ENCODE results near the gene RHOG.
"Not testable (repeated sequence)": the region's sequence is repeated elsewhere in the genome, so short reads cannot be mapped to it uniquely, and the experiment has no call there.

The RHOG gene

DNA sequence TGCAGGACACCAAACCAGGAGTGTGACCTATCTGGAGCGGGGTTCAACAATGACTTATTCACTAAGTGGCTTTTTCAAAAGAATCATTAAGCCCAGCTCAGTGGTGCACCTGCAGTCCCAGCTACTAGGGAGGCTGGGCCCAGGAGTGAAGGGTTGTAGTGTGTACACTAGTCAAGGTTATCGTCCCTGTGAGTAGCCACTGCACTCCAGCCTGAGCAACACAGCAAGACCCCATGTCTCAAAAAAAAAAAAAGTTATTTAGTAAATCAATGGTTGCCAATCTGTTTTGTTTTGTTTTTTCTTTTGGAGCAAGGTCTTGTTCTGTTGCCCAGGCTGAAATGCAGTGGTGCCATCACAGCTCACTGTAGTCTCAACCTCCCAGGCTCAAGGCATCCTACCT, 7.9 kb downstream of the RHOG start:
- DNase-seq: no peak

DNA sequence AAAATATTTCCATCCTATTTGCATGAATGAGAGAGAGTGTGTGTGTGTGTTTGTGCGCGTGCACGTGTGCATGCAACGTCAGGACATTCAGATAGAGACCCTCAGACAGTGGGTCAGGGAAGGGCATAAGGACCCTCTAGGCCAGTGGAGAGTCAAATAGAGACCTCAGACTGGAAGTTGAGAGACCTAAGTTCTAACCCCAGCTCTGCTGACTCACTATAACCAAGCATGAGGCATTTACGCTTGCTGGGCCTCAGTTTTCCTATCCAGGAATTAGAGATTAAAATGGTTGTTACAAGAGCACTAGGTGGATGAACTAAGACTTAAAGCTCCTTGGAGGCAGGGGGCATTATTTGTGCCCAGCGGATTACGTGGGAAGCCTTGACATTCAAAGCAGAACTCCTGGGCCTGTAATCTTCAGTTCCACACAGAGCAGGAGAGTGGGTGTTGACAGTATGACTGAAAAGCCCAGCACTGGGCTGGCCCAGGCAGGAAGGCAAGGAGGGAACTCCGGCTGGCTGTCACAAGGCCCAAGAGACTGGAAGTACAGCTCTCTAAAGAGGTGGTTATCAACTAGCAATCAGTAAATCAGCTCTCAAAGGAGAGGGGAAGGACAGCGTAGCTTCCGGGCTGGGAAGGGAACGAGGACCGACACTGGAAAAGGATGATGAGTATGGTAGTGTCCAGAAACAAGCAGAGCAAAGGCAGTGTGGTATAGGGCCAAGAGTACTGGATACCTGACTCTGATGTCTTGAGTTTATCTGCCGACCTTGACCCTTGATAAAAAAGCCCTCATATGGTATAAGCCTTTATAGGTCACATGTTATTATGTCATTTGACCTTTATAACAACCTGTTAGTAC, 9.2 kb downstream of the RHOG start:
- DNase-seq: no peak

DNA sequence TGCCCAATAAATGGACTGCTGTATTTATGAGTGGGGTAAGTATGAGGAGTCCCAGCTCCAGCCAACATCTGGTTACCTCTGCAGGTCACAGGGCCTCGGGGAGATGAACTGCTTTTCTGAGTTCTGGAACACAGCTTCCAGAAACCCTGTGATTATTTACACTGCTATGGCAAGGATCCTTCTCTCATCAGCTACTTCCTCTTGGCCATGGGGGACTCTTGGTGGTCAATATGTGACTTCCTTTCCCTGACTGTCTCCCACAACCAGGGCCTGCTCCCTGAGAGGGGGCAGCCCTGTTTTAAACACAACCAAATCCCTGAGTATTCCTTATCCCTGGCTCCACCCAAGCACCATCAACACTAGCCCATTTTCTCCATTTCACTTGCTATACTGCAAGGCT, 10.0 kb downstream of the RHOG start:
- no peak for DNase-seq

DNA sequence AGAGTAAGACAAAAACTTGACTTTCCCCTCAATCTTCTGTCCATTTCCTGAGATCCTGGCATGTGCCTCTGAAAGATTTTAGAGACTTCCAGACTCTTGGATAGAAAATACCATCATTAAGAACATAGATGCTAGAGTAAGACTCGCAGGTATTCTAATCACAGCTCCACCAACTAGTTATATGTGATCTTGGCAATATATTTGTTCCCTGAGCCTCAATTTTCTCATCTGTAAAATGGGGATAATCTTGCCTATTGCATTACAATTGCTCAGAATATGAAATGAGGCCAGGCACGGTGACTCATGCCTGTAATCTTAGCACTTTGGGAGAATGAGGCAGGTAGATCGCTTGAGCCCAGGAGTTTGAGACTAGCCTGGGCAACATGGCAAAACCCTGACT, 10.7 kb downstream of the RHOG start:
- DNase-seq: no peak

DNA sequence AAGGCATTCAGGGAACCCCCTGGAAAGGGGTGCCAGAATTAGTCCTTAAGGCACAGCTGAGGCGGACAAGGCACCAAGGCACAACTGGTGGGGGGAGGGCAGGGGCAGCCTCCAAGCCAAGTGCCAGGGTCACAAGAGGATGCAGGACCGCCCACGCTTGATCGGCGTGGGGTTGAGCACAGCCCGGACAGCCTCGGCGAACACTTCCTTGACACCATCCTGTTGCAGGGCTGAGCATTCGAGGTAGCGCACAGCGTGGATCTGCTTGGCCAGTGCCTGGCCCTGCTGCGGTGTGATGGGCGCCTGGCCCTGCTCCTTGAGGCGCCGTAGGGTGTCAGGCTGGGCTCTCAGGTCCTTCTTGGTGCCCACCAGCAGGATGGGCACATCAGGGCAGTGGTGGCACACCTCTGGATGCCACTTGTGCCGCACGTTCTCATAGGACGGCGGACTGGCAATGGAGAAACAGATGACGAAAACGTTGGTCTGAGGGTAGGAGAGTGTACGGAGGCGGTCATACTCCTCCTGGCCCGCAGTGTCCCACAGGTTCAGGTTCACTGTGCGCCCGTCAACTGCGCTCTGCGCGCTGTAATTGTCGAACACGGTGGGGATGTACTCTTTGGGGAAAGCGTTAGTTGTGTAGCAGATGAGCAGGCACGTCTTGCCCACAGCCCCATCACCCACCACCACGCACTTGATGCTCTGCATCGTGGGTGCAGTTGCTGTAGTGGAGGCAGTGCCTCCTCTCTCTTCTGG, 13.1 kb downstream of the RHOG start:
- no peak for DNase-seq

DNA sequence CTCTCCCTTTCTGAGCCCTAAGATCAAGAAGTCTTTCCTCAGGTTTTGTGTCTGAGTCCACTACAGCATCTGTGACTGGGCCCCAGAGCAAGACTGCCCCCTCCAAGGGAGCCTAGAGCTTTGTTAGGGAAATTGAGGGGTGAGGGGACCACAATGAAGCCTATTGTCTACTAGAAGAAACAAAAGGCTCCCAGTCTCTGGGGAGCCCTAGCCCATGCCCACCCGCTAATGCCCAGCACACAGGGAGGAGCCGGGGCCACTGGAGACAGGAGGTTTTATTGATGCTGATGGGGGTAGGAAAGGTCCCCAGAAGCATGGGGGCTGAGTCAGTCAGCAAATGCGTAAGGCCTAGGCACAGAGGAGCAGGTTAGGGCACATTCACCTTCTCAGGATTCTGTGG, 14.0 kb downstream of the RHOG start:
- DNase-seq: no peak

DNA sequence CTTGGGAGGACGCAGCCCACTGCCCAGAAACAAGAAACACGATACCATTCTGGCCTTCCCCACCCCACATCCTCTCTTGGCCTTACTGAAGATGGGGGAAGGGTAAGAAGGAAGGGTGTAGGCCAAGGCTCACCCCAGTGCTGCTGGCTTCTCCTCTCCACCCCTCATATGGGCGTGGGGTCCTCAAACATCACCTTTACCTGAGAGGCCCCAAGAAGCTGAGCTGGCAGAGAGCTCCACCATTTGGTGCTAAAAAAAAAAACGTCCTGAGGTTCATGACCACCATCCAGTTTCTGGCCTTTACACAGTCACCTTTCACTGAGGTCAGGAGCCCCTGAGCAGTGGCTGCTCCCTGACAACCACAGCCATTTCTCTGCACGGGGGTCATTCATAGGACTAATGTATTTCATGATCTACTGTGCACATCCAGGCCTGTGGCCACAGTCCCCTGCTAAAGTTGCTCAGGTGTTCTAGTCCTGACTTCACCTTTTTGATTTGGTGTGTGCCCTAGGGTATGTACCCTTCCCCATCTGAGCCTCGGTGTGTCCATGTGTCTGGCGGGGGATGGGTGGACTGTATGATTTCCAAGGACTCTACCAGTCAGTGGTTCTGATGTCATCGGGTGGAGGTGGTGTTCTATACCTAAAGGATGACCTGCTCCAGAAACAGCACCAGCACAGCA, 15.1 kb downstream of the RHOG start:
- no peak for DNase-seq

DNA sequence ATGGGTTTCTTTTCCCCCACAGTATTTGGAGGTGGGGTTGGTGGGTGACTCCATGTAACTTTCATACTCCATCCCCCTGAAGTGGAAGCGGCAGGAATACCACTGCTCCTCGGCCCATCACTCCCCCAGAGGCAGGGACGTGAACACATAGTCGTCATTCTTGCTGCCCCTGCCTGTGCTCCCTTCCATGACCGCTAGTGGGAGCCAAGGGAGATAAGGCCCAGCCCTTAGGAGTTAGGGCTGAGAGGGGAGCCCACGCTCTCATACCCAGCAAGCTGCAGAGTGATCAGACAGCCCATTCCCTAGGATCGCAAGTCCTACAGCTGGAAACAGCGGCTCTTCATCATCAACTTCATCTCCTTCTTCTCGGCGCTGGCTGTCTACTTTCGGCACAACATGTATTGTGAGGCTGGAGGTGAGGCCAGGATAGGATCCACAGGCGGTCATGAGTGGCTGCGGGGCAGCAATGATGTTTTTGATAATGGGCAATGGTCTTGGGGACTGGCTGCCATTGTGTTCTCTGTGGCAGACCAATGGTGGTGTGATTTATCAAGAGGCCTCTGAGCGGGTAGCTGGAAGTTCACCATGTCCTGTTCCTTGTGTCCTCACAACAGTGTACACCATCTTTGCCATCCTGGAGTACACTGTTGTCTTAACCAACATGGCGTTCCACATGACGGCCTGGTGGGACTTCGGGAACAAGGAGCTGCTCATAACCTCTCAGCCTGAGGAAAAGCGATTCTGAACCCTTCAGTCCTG, 15.9 kb downstream of the RHOG start:
- peak; percentile 47 for DNase-seq

DNA sequence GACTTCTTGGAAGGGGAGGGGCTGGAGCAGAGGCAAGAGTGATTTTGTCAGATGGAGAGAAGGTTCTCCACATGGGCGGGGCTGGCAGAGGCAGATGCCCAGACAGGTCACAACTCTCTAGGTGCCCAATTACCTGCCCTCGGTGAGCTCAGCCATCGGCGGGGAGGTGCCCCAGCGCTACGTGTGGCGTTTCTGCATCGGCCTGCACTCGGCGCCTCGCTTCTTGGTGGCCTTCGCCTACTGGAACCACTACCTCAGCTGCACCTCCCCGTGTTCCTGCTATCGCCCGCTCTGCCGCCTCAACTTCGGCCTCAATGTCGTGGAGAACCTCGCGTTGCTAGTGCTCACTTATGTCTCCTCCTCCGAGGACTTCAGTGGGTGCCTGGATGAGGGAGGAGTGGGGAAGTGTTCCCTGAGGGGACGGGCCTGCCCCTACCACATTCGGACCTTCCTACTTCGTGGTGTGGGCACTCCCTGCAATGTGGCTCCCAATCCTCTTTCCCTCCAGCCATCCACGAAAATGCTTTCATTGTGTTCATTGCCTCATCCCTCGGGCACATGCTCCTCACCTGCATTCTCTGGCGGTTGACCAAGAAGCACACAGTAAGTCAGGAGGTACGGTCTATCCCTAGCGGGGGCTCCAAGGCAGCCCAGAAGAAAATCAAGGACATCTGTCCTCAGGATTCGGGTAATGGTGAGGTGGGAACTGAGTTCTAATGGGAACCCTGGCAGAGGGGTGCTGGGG, 16.8 kb downstream of the RHOG start:
- no peak for DNase-seq

DNA sequence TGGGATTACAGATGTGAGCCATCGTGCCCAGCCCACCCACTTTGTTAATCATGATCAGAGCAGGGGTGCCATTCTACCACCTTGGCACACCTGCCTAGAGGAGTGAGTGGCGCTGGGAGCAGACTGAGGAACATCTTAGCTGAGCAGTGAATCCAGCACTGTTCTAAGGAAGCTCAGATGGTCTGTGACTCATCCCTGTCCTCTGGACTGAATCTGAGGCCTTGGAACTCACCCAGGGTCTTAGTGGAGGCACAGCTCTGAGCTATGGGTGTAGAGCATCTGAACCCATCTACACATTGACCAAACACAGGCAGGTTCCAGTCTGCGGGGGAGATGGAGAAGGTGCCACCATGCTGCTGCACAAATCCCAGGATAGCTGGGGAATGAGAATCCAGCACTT, 17.5 kb downstream of the RHOG start:
- peak; percentile 64 for DNase-seq

DNA sequence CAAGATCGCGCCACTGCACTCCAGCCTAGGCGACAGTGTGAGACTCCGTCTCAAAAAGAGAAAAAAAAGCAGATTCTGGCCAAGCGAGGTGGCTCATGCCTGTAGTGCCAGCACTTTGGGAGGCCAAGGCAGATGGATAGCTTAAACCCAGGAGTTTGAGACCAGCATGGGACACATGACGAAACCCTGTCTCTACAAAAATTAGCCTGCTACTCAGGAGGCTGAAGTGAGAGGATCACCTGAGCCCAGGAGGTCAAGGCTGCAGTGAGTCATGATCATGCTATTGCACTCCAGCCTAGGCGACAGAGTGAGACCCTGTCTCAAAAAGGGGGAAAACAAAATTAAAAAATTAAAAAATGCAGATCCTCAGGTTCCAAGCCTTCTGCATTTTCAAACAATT, 18.4 kb downstream of the RHOG start:
- no peak for DNase-seq

DNA sequence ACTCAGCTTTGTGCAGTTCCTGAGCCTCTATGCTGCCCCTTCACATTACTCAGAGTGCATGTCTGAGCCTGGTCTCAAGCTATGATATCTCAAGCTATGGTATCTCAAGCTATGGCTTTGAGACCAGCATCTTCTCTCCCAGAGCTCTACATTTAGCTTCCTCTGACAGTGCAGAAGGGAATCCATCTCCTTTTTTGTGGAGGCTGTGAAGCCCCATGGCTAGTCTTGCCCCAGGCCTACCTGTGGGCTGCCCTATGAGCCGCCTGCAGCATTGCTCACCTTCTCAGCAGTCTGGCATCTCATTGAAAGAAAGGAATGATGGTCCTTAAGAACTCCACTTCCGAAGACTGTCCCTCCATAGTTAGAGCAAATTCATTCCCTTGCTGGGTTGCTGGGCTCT, 19.8 kb downstream of the RHOG start:
- DNase-seq: no peak

DNA sequence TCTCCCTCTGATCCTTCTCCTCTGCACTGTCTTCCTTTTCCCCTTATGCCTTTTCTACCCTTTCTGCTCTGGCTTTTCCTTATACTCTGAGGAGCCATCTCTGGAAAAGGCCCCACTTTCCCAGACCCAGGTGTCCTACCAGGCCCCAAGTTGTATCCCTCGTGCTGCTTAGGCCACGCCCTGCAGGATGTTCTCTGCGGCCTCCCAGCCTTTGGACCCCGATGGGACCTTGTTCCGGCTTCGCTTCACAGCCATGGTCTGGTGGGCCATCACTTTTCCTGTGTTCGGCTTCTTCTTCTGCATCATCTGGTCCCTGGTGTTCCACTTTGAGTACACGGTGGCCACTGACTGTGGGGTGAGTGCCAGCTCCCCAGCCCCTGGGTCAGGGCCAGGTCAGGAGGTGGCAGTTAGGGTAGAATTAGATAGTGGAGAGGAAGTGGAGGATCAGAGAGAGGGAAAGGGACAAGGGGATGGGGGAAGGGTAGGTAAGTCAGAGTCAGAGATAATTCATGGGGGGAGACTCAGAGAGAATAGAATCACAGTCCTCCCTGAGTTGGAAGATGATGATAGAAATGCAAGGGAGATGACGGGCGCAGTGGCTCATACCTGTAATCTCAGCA, 23.5 kb downstream of the RHOG start:
- no peak for DNase-seq

DNA sequence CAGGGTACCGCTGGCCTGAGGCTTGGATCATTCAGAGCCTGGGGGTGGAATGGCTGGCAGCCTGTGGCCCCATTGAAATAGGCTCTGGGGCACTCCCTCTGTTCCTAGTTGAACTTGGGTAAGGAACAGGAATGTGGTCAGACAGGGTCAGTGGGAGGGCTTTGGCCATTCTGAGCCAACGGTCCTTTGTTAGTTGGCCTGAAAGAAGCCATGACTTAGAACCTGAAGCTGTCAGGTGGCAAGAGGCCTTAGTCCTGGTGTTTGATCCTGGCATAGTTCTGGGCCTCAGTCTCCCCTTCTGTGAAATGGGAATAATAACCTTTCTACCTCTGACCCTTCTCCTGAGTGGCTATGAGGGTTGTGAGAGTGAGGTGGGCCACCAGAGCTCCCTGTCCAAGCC, 24.1 kb downstream of the RHOG start:
- DNase-seq: no peak

DNA sequence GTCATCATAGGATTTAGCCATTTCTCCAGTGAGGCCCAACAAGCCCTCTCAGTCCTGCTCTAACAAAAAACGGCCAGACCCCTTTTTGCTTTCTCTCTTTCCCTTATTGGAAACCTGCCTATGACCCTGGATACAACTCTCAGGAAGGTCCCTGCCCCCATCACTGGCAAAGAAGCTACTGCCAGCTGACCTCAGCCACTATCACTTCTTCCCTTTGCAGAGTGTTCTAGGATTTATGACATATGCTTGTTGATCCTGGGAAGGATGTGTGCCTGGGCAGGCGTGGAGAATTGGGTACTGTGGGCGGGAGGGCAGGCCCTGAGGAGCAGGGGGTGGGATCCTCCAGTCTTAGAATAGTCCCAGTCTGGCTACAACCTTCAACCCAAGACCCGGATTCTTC, 24.9 kb downstream of the RHOG start:
- DNase-seq: no peak

DNA sequence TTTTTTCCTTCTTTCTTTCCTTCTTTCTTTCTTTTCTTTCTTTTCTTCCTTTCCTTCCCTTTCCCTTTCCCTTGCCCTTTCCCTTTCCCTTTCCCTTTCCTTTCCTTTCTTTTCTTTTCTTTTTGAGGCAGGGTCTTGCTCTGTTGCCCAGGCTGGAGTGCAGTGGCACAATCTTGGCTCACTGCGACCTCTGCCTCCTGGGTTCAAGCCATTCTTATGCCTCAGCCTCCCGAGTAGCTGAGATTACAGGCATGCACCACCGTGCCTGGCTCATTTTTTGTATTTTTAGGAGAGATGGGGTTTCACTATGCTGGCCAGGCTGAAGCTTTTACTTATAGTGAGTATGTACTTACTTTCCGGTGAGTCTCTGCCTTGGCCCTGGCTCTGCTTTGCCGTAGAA, 25.9 kb downstream of the RHOG start:
- DNase-seq: not testable (repeated sequence)

DNA sequence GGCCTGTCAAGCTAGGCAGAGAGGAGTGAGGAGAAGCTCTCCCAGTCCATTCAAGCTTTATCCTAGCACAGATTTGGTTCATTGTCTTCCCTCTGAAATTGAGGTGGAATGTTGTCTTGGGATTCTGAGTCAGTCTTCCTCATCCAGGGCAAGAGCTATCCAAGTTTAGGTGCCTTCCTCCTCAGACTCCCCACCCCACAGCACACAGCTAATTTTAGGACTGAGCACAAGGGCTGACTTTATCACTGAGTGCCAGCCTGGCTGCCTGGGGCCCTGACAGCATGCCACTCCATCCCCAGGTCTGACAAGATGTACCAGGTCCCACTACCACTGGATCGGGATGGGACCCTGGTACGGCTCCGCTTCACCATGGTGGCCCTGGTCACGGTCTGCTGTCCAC, 29.8 kb downstream of the RHOG start:
- DNase-seq: no peak

DNA sequence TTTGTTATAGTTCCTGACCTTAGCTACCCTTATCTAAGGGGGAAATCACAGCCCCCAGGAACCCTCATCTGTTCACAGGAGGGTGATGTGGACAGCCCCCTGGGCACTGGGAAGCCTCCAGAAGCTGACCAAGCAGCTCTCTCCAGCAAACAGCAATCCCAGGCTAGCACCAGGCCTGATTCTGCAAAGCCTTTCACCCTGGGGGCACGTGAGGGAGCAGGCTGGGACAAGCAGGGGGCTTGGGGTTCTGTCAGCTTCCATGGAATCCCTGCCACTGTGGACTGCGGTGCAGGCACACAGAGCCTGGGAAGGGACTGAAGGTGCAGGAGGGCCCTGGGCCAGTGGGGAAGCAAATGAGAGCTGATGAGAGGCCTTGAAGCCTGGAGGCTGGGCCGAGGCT, 30.3 kb downstream of the RHOG start:
- no peak for DNase-seq

DNA sequence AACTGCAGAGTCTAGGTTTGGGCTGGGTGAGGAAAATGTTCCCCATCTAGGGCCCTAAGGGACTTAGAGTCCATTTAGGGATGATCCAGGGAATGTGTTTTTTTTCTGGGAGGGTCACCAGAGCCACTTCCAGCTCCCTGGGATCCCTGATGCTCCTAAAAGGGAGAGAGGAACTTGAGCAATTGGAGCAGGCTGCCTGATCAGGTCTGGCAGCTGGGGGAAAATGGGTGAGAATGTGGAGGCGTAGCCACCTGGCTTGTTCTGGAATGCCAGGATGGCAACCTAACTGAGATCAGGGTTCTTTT, 31.2 kb downstream of the RHOG start:
- DNase-seq: no peak

DNA sequence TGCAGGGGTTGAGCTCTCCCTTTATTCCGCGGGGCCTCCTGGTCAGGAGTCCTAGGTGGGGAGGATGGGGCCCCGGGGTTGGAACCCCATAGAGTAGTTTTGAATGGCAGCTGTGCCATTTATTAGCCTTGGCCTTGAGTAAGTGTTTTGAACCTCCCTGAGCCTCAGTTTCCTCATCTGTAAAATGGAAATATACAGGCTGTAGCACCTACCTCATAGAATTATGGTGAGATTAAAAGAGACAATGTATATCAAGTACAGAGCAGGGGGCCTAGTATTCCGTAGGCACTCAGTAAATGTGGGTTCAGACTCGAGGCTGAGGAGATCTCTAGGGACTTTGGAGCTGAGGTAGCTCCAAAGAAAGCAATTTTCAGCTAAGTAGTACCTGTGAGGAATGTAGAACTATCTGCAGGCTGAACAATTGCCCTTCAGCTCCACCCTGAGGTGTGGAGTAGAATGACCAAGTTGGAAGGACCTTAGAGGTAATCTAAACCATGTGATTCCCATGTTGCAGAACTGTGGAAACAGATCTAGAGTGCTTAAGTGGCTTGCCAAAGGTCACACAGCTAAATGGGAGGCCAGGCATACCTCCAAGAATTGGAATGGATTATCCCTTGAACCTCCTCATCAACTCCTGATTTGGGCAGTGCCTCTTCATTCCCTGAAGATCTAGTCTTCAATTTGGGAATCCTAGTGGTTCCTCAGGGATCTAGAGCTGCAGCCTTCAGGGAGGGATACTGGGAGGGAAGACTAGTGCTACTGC, 31.7 kb downstream of the RHOG start:
- peak; percentile 50 for DNase-seq

Measured in fibroblast of skin of right quadriceps (primary cell).